ENCODE results near the gene CORO2B. TPM values are rescaled to one million over a fixed set of nuclear protein-coding genes. Genes with fewer than 3 reads are reported as not detected.

CORO2B gene
- total and polyA plus RNA-seq, 2 experiments from 2014 or later: 1.6 to 4.6 TPM

DNA sequence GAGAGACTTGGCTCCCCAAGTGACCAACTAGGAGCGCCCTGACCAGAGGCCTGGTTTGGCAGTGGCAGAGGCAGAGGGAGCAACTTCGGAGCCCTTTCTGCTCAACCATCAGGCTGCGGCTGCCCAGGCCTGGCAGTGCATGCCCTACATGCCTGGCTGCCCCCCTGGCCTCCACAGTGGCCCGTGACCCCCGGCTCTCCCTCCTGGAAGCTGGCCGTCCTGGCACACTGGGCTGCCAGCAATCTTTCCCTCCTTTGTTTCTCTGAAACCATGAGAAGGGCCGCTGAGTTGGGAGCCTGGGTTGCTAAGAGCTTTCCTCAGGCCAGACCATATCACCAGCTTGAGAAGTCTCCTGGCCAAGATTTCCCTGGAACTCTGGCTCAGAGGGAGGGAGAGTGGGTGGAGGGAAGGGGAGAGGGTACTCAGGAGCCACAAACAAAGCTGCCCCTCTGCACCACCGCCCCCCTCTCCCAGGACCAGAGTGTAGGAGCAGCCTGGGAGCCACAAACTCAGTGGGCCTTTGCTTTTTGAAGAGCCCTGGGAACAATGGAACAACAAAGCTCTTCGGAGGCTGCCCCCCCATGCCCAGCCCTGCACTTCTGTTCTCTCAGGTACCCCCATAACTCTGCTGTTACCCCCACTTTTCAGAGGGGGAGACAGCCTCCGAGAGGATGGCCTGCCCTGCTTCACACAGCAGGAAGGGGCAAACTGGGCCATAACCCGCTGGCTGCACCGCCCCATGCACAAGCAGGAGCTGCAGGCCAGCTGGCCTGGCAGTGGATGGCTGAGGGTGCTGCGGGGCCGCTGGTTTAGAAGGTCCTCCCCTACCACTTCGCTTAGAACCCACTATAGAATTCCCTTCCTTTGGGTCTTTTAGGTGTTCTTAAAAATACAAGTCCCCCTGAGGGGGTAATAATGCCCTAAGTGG is 11.3 kb downstream of the CORO2B start:
- H3K4me3 ChIP-seq: no peak overlapping the region
- ATAC-seq: peak; percentile 62
- H3K4me1 Mint-ChIP-seq: peaks cover 31% of the 10 kb centered on the region

DNA sequence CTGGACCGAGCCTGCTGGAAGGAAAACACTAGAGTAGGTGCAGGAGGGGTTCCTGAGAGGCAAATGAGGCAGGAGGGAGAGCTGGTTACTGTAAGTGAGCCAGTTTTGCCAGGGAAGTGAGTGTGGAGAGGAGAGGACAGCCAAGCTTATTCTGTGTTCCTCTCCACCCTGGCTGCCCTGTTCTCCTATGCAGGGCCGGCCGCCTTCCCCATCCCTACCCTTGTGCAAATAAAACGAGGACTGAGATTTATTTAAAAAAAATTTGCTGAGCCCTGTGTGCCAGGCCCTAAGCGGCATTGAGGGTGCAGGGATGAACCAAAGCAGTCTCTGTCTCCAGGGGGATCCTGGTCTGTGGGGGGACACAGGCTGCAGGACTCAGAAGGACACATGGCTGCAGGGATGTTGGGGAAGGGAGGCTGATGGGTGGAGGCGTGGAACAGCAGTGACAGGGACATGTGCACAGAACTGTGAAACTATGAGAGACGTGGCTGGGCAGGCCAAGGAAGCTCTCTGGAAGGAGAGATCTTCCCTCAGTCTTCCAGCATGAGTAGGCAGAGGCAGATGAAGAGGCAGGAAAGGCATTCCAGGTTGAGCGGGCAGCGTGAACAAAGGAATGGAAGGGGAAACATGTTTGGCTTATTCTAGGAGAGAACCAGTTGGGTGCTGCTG is 12.1 kb downstream of the CORO2B start:
- Histone ChIP-seq H3F3A (replicated peaks; ENCODE audit: low read depth) (no peaks in the 10 kb centered on the region), H3K79me2 (replicated peaks; ENCODE audit: insufficient read depth) (no peaks in the 10 kb centered on the region), H4K20me1 (replicated peaks; ENCODE audit: insufficient read depth) (no peaks in the 10 kb centered on the region), H3K36me3 (ENCODE audit: insufficient read depth) (no peaks in the 10 kb centered on the region), H3K9me2 (ENCODE audit: insufficient read depth) (no peaks in the 10 kb centered on the region), H3K4me1 (ENCODE audit: insufficient read depth) (no peaks in the 10 kb centered on the region; the same call in 1 of the 2 replicates), H3K27ac (ENCODE audit: low read depth) (no peak overlapping the region), H3K27me3 (ENCODE audit: insufficient read depth) (no peaks in the 10 kb centered on the region), H3K4me2 (no peak overlapping the region), H3K4me3 (no peak overlapping the region), H2AFZ (no peak overlapping the region)
- Mint-ChIP-seq H3K4me1 (peaks cover 31% of the 10 kb centered on the region), H3K9me3 (no peaks in the 10 kb centered on the region), H3K27me3 (ENCODE audit: insufficient read depth, low read depth, poor library complexity) (peaks cover 3% of the 10 kb centered on the region), H3K4me3 (no peak overlapping the region), H3K36me3 (ENCODE audit: low read depth) (no peaks in the 10 kb centered on the region), H3K27ac (no peak overlapping the region)
- ATAC-seq: no peak
- no peak for DNase-seq (ENCODE audit: low spot score)
- TF ChIP-seq EZH2phosphoT487 (IDR thresholded peaks at IDR 0.05; ENCODE audit: unreplicated experiment) (no peak), ZNF114 (CRISPR knock-in tag; IDR thresholded peaks at IDR 0.05) (no peak), ZNF331 (CRISPR knock-in tag; IDR thresholded peaks at IDR 0.05; ENCODE audit: low read depth) (no peak), JUNB (IDR thresholded peaks at IDR 0.05; ENCODE audit: unreplicated experiment) (no peak), POLR2AphosphoS5 (IDR thresholded peaks at IDR 0.05; ENCODE audit: low read depth) (no peak), EZH2 (IDR thresholded peaks at IDR 0.05; ENCODE audit: low read depth, unreplicated experiment) (no peak), CREB1 (CRISPR knock-in tag; IDR thresholded peaks at IDR 0.05; ENCODE audit: low read depth) (no peak)
- TF ChIP-seq, protein P1, sequence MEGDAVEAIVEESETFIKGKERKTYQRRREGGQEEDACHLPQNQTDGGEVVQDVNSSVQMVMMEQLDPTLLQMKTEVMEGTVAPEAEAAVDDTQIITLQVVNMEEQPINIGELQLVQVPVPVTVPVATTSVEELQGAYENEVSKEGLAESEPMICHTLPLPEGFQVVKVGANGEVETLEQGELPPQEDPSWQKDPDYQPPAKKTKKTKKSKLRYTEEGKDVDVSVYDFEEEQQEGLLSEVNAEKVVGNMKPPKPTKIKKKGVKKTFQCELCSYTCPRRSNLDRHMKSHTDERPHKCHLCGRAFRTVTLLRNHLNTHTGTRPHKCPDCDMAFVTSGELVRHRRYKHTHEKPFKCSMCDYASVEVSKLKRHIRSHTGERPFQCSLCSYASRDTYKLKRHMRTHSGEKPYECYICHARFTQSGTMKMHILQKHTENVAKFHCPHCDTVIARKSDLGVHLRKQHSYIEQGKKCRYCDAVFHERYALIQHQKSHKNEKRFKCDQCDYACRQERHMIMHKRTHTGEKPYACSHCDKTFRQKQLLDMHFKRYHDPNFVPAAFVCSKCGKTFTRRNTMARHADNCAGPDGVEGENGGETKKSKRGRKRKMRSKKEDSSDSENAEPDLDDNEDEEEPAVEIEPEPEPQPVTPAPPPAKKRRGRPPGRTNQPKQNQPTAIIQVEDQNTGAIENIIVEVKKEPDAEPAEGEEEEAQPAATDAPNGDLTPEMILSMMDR (conservative IDR thresholded peaks at IDR 0.05; ENCODE audit: low read depth in 2 of 2): no peak
- TF ChIP-seq, protein P2, sequence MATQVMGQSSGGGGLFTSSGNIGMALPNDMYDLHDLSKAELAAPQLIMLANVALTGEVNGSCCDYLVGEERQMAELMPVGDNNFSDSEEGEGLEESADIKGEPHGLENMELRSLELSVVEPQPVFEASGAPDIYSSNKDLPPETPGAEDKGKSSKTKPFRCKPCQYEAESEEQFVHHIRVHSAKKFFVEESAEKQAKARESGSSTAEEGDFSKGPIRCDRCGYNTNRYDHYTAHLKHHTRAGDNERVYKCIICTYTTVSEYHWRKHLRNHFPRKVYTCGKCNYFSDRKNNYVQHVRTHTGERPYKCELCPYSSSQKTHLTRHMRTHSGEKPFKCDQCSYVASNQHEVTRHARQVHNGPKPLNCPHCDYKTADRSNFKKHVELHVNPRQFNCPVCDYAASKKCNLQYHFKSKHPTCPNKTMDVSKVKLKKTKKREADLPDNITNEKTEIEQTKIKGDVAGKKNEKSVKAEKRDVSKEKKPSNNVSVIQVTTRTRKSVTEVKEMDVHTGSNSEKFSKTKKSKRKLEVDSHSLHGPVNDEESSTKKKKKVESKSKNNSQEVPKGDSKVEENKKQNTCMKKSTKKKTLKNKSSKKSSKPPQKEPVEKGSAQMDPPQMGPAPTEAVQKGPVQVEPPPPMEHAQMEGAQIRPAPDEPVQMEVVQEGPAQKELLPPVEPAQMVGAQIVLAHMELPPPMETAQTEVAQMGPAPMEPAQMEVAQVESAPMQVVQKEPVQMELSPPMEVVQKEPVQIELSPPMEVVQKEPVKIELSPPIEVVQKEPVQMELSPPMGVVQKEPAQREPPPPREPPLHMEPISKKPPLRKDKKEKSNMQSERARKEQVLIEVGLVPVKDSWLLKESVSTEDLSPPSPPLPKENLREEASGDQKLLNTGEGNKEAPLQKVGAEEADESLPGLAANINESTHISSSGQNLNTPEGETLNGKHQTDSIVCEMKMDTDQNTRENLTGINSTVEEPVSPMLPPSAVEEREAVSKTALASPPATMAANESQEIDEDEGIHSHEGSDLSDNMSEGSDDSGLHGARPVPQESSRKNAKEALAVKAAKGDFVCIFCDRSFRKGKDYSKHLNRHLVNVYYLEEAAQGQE (IDR thresholded peaks at IDR 0.05; ENCODE audit: unreplicated experiment): no peak
- TF ChIP-seq, protein P3, sequence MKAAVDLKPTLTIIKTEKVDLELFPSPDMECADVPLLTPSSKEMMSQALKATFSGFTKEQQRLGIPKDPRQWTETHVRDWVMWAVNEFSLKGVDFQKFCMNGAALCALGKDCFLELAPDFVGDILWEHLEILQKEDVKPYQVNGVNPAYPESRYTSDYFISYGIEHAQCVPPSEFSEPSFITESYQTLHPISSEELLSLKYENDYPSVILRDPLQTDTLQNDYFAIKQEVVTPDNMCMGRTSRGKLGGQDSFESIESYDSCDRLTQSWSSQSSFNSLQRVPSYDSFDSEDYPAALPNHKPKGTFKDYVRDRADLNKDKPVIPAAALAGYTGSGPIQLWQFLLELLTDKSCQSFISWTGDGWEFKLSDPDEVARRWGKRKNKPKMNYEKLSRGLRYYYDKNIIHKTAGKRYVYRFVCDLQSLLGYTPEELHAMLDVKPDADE (IDR thresholded peaks at IDR 0.05): no peak

More for the DNA sequence above, 11.3 kb downstream of the CORO2B start:
- H2AFZ ChIP-seq: no peak overlapping the region
- H3K9me2 ChIP-seq (ENCODE audit: insufficient read depth): no peaks in the 10 kb centered on the region
- DNase-seq (ENCODE audit: low spot score): no peak
- no peaks in the 10 kb centered on the region for H3K36me3 Mint-ChIP-seq (ENCODE audit: low read depth)
- no peaks in the 10 kb centered on the region for H3F3A ChIP-seq (replicated peaks; ENCODE audit: low read depth)
- H3K4me1 ChIP-seq (ENCODE audit: insufficient read depth): no peaks in the 10 kb centered on the region; the same call in 1 of the 2 replicates
- no peaks in the 10 kb centered on the region for H4K20me1 ChIP-seq (replicated peaks; ENCODE audit: insufficient read depth)
- no peaks in the 10 kb centered on the region for H3K9me3 Mint-ChIP-seq
- no peak overlapping the region for H3K27ac ChIP-seq (ENCODE audit: low read depth)
- H3K79me2 ChIP-seq (replicated peaks; ENCODE audit: insufficient read depth): no peaks in the 10 kb centered on the region
- peaks cover 2% of the 10 kb centered on the region for H3K27me3 Mint-ChIP-seq (ENCODE audit: insufficient read depth, low read depth, poor library complexity)
- no peaks in the 10 kb centered on the region for H3K27me3 ChIP-seq (ENCODE audit: insufficient read depth)
- H3K36me3 ChIP-seq (ENCODE audit: insufficient read depth): no peaks in the 10 kb centered on the region
- no peak overlapping the region for H3K4me2 ChIP-seq
- H3K27ac Mint-ChIP-seq: no peak overlapping the region
- no peak overlapping the region for H3K4me3 Mint-ChIP-seq
- TF ChIP-seq JUNB (IDR thresholded peaks at IDR 0.05; ENCODE audit: unreplicated experiment) (no peak), ZNF331 (CRISPR knock-in tag; IDR thresholded peaks at IDR 0.05; ENCODE audit: low read depth) (no peak)
- TF ChIP-seq, protein P3 (IDR thresholded peaks at IDR 0.05): no peak

All from GM23338 (cell line).